Ramos (cell line): Measurements from ENCODE around the gene PI4KA.
"Not testable (repeated sequence)": the region's sequence is repeated elsewhere in the genome, so short reads cannot be mapped to it uniquely, and the experiment has no call there.

Source experiments
- in situ Hi-C: fragments of 300-500 bp; cut with MboI; formaldehyde crosslinking; loops from one replicate; pipeline ENCODE4 v1.14.3; 2022; ENCODE audit warnings: low sequenced_read_pairs; ENCODE audit not compliant: unreplicated experiment

Gene PI4KA

GRCh38 chr22:20735356-20736162 lies 123.1 kb downstream of the PI4KA start:
- in situ Hi-C loops: not testable (repeated sequence)

- in situ Hi-C loops: not testable (repeated sequence)
Observed at GRCh38 chr22:20732431-20732830, 126.2 kb downstream of the PI4KA start.

- in situ Hi-C loops: no loop called here
Observed at GRCh38 chr22:20729194-20729593, 129.4 kb downstream of the PI4KA start.

GRCh38 chr22:20728523-20729190 lies 130.0 kb downstream of the PI4KA start:
- in situ Hi-C loops: no loop called here

- in situ Hi-C loops: no loop called here
Observed at GRCh38 chr22:20727118-20728015, 131.2 kb downstream of the PI4KA start.

GRCh38 chr22:20725987-20726558 lies 132.5 kb downstream of the PI4KA start:
- in situ Hi-C loops: no loop called here

- in situ Hi-C loops: no loop called here
Observed at GRCh38 chr22:20724676-20725454, 133.7 kb downstream of the PI4KA start.

GRCh38 chr22:20721409-20722218 lies 137.0 kb downstream of the PI4KA start:
- in situ Hi-C loops: no loop called here

GRCh38 chr22:20720692-20721408 lies 137.8 kb downstream of the PI4KA start:
- in situ Hi-C loops: no loop called here

GRCh38 chr22:20718727-20719126 lies 139.9 kb downstream of the PI4KA start:
- in situ Hi-C loops: not testable (repeated sequence)

- in situ Hi-C loops: not testable (repeated sequence)
Observed at GRCh38 chr22:20717981-20718380, 140.6 kb downstream of the PI4KA start.

- in situ Hi-C loops: not testable (repeated sequence)
Observed at GRCh38 chr22:20717213-20717866, 141.3 kb downstream of the PI4KA start.

- in situ Hi-C loops: not testable (repeated sequence)
Observed at GRCh38 chr22:20713116-20713515, 145.5 kb downstream of the PI4KA start.

GRCh38 chr22:20709966-20710365 lies 148.6 kb downstream of the PI4KA start:
- in situ Hi-C loops: not testable (repeated sequence)

GRCh38 chr22:20707549-20708118 lies 151.0 kb downstream of the PI4KA start:
- in situ Hi-C loops: not testable (repeated sequence)

- in situ Hi-C loops: not testable (repeated sequence)
Observed at GRCh38 chr22:20703816-20704609, 154.6 kb downstream of the PI4KA start.
